NT2/D1 (cell line): ENCODE results near the gene HPS3.

Experiments used
- YY1 ChIP-seq: IDR thresholded peaks from 2 replicates; pipeline ENCODE4 v1.6.1; 2011; ENCODE audit not compliant: insufficient read length, insufficient read depth
- ZNF274 ChIP-seq: IDR thresholded peaks from 2 replicates; pipeline ENCODE4 v1.6.1; 2011; ENCODE audit warnings: mild to moderate bottlenecking, low read depth, low read length

DNA sequence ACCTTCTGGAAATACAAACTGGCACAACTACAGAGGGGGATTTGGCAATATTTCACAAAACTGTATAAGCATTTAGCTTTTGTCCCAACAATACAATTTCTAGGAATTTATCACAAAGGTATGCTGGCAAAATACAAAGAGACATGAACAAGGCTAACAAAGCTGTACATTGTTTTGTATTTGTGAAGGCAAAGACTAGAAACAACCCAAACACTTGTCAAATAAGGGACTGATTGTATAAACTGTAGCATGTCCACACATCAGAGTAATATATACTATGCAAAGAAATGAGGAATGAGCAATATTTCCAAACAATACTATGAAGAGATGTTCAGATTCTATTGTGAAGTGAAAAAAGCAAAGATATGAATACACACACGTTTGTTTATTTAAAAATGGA lies 65.8 kb downstream of the HPS3 start:
- TF ChIP-seq YY1 (no peak), ZNF274 (no peak)
